ENCODE measurements around the gene SLC40A1.

Gene SLC40A1

GRCh38 chr2:189528617-189529016, 52.0 kb downstream of the SLC40A1 start:
- Histone ChIP-seq H3K79me2 (ENCODE audit: control insufficient read depth, low read length) (no peaks in the 10 kb centered on the region), H3K4me3 (ENCODE audit: low read length) (no peak overlapping the region), H3K27me3 (ENCODE audit: control insufficient read depth, low read length) (no peaks in the 10 kb centered on the region), H3K27ac (ENCODE audit: low read depth, low read length) (no peak overlapping the region), H4K20me1 (ENCODE audit: control insufficient read depth, insufficient read depth, low read depth, low read length) (no peaks in the 10 kb centered on the region), H3K4me1 (ENCODE audit: control insufficient read depth, low read length) (no peaks in the 10 kb centered on the region), H3K4me2 (ENCODE audit: low read length) (no peak overlapping the region), H3K9me3 (ENCODE audit: control insufficient read depth, insufficient read depth, low read length) (no peaks in the 10 kb centered on the region), H3K9me2 (replicated peaks; ENCODE audit: control insufficient read depth, low read length) (no peaks in the 10 kb centered on the region), H3F3A (ENCODE audit: control insufficient read depth, insufficient read depth) (no peaks in the 10 kb centered on the region), H3K36me3 (ENCODE audit: control insufficient read depth, low read length) (no peaks in the 10 kb centered on the region)
- TF ChIP-seq CTCF (IDR thresholded peaks at IDR 0.05; ENCODE audit: low read depth, low read length, poor library complexity, severe bottlenecking) (no peak), EZH2phosphoT487 (IDR thresholded peaks at IDR 0.05; ENCODE audit: borderline replicate concordance, low read length) (no peak)

GRCh38 chr2:189527812-189528592, 52.6 kb downstream of the SLC40A1 start:
- no peaks in the 10 kb centered on the region for H3K27me3 ChIP-seq (ENCODE audit: control insufficient read depth, low read length)
- no peaks in the 10 kb centered on the region for H4K20me1 ChIP-seq (ENCODE audit: control insufficient read depth, insufficient read depth, low read depth, low read length)
- no peak overlapping the region for H3K4me3 ChIP-seq (ENCODE audit: low read length)
- no peaks in the 10 kb centered on the region for H3K4me1 ChIP-seq (ENCODE audit: control insufficient read depth, low read length)
- H3K27ac ChIP-seq (ENCODE audit: low read depth, low read length): no peak overlapping the region
- H3K9me3 ChIP-seq (ENCODE audit: control insufficient read depth, insufficient read depth, low read length): no peaks in the 10 kb centered on the region
- TF ChIP-seq CTCF (IDR thresholded peaks at IDR 0.05; ENCODE audit: low read depth, low read length, poor library complexity, severe bottlenecking) (no peak), EZH2phosphoT487 (IDR thresholded peaks at IDR 0.05; ENCODE audit: borderline replicate concordance, low read length) (no peak)
- H3K9me2 ChIP-seq (replicated peaks; ENCODE audit: control insufficient read depth, low read length): no peaks in the 10 kb centered on the region
- no peaks in the 10 kb centered on the region for H3K36me3 ChIP-seq (ENCODE audit: control insufficient read depth, low read length)
- no peaks in the 10 kb centered on the region for H3K79me2 ChIP-seq (ENCODE audit: control insufficient read depth, low read length)
- H3K4me2 ChIP-seq (ENCODE audit: low read length): no peak overlapping the region
- no peaks in the 10 kb centered on the region for H3F3A ChIP-seq (ENCODE audit: control insufficient read depth, insufficient read depth)

GRCh38 chr2:189527041-189527750, 53.4 kb downstream of the SLC40A1 start:
- H3K27ac ChIP-seq (ENCODE audit: low read depth, low read length): no peak overlapping the region
- H4K20me1 ChIP-seq (ENCODE audit: control insufficient read depth, insufficient read depth, low read depth, low read length): no peaks in the 10 kb centered on the region
- no peaks in the 10 kb centered on the region for H3K27me3 ChIP-seq (ENCODE audit: control insufficient read depth, low read length)
- H3K4me2 ChIP-seq (ENCODE audit: low read length): no peak overlapping the region
- no peaks in the 10 kb centered on the region for H3K9me3 ChIP-seq (ENCODE audit: control insufficient read depth, insufficient read depth, low read length)
- H3K9me2 ChIP-seq (replicated peaks; ENCODE audit: control insufficient read depth, low read length): no peaks in the 10 kb centered on the region
- TF ChIP-seq EZH2phosphoT487 (IDR thresholded peaks at IDR 0.05; ENCODE audit: borderline replicate concordance, low read length) (no peak), CTCF (IDR thresholded peaks at IDR 0.05; ENCODE audit: low read depth, low read length, poor library complexity, severe bottlenecking) (no peak)
- H3F3A ChIP-seq (ENCODE audit: control insufficient read depth, insufficient read depth): no peaks in the 10 kb centered on the region
- no peak overlapping the region for H3K4me3 ChIP-seq (ENCODE audit: low read length)
- H3K4me1 ChIP-seq (ENCODE audit: control insufficient read depth, low read length): no peaks in the 10 kb centered on the region
- H3K36me3 ChIP-seq (ENCODE audit: control insufficient read depth, low read length): no peaks in the 10 kb centered on the region
- H3K79me2 ChIP-seq (ENCODE audit: control insufficient read depth, low read length): no peaks in the 10 kb centered on the region

All from DOHH2 (cell line).